NK-92 (cell line): ENCODE results near the gene TRAF6.

Experiments
- DNase-seq: peaks from one replicate; lab custom pipeline; 2025; ENCODE audit not compliant: unreplicated experiment; lab: John Stamatoyannopoulos, UW

The TRAF6 gene

GRCh38 chr11:36460220-36460619 lies 49.9 kb downstream of the TRAF6 start:
- DNase-seq = no peak

DNA sequence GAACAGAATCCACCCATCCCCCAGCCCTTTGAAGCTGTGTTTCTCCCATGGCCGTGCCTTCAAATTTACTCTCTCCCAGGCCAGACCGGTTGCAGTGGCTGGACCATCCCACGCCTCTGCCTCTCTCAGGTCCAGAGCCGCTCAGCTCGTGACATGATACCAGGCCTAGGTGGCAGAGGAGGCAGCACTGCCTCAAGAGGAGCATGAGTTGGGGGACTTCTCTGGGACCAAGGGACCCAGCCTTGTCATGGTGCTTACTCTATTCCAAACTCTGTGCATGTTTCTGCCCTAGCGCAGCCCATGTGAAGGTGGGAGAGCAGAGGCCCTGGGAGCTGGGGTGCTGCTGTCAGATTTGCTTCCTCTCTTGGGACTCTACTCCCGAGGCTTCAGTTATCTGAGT lies 51.0 kb downstream of the TRAF6 start:
- DNase-seq = no peak

DNA sequence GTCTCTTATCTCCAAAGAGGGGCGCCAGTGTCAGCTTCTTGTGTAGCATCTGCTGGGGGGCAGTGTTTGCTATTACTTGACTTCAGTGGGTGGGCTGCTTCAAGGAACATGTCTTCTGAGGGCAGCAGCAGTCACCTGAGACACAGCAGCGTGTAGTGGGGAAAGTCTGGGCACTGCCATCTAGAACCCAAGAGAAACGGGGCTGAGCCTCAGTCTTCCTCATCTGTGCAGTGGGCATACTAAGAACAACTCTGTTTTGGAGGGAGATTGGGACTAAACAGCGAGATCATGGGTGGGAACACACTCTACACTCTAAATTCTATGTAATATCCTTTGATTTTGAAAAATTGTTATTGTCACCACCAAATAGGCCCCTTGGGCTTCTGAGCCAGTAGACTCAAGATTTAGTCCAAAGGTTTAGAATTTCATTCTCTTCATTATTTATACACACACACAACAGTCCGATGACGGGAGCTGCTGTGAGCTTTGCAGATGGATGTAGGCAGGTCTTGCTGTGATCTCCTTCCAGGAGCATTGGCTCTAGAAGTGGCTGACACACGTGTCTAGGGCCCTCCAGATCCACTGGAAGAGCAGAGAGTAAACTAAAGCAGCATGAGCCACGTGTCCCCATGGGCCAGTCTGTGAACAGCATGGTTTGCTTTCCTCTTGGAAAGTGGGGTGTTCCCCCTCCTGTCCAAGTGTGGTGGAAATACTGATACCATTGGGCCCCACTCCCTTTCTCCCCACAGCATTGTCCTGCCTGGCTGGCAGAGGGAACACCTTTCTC lies 51.8 kb downstream of the TRAF6 start:
- DNase-seq = no peak

DNA sequence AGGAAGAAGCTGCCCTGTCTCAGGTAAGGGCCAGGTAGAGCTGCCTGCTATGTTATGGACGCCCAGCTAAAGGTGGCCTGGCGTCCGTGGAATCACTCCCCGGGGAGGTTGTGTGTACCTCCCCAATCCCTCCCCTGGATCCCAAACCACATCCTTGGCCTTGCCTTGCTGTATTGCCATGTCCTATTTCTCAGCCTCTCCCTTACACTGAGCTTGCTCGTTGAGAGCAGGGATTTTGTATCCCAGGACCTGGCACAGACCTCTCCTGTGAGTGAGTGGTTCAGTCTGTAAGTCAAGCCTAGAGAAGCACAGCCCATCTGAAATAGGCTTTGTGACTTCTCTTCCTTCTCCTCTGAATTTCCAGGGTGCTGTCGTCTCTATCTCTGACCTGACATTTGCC lies 53.9 kb downstream of the TRAF6 start:
- no peak for DNase-seq

GRCh38 chr11:36455658-36456111 lies 54.4 kb downstream of the TRAF6 start:
- DNase-seq = no peak

DNA sequence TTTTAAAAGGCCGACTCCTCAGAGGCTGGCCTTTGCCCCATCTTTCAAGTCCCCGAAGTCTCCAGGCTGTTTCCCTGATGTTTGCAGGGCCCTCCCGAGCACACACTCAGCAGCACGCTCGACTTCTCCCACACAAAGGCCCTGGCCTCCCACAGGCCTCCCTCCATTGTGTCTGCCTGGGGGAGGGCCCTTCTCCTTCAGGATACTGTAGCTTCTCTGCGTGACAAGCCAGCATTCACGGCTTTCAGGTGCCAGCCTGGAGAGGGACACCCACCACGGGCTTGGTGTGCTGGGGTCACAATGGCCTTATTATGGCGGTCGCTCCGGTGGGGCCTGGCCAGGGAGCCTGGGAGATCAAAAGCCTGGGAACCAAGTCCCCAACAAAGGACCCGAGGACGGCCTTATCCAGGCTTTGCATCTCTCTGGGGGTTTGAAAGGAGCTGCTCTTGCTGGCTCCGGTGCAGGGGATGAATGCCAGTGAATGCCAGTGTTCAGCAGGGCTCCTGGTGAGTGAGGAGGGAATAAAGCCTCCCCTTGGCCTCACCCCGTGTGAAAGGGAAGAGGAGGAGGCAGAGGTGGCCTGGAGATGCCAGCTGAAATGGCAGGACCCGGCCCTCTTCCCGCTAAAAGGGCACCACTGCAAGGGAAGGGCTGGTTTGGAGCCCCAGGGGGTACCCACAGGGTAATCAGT lies 55.0 kb downstream of the TRAF6 start:
- DNase-seq = no peak

GRCh38 chr11:36454551-36454940 lies 55.5 kb downstream of the TRAF6 start:
- no peak for DNase-seq

GRCh38 chr11:36453678-36454077 lies 56.4 kb downstream of the TRAF6 start:
- DNase-seq = no peak

DNA sequence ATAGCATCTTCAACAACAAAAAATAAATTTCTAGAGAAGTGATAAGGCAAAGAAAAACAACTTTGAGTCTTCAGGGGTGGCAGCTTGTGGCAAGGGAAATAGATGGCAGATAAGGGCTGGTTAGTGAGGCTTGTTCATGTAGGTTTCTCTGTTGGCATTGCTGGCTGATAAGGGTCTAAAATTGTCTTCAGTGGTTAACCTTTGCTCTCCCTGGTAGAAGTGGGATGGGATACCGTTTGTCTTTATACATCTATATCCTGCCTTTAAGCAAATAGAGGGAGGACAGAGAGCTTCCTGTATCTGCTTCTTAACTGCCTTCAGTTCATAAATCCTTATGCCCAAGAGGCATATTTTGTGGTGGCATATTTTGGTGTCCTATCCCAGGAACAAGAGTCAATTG lies 57.1 kb downstream of the TRAF6 start:
- DNase-seq = no peak

DNA sequence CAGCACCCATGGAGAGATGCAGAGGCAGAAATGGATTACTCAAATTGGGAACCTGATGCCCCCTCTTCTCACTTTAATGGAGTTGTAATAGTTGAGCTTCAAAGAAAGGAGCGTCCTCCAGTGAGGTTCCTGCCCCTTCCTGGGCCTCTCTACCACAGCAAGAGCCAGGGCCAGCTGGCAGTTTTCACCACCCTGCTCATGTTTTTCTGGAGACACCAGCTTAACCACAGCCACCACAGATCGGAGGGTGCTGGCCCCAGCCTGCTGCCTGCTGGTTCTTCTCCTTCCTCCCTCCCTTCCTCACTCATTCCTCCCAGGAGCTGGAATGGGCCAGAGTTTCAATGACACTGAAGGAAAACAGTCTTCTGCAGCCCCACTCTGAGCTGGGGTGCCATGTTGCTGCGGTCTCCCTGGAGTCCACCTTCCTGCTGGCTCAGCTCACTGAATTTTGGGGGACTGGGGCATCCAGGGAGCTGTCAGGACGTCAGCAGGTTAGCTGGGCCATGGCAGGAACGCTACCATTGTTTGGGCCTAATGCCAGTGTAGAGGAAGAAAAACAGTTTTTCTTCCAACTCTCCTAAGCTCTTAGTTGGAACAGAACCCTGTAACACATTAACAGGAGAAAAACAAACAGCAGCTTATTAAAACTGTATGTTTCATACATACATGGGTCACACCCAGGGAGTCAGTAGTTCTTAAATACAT lies 57.7 kb downstream of the TRAF6 start:
- no peak for DNase-seq

DNA sequence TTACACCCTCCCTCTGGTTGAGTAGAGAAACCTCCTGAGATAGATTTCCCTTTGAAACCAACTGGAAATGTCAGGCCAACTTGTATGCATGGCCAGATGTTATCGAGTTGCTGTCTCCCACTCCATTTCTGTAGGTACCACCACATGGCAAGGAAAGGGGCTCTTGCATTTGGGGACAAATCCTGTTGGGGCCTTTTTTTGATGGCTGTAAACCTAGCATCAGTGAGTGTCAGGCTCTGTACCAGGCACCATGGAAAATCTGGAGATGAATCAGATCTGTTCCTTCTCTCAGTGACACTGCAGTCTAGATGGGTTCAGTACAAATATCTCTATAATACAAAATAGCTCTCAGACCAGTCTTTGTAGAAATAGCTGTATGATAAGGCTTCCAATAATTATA lies 58.4 kb downstream of the TRAF6 start:
- DNase-seq = no peak

DNA sequence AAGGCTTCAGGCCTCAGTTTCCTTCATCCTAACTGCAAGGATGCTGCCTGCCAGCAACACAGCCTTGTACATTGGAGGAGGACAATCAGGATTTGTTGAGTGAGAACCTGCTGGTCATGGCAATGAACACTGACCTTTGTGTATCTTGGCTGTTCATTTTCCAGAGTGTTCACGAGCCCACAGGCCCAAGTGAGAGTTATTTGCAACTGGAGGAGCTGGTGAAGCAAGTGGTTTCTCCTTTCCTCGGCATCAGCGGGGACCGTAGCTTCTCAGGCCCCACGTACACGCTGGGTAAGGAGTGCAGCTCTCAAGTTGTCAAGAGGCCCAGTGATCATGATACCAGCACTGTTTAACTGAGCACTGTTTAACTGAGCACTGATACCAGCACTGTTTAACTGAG lies 59.0 kb downstream of the TRAF6 start:
- DNase-seq = no peak

DNA sequence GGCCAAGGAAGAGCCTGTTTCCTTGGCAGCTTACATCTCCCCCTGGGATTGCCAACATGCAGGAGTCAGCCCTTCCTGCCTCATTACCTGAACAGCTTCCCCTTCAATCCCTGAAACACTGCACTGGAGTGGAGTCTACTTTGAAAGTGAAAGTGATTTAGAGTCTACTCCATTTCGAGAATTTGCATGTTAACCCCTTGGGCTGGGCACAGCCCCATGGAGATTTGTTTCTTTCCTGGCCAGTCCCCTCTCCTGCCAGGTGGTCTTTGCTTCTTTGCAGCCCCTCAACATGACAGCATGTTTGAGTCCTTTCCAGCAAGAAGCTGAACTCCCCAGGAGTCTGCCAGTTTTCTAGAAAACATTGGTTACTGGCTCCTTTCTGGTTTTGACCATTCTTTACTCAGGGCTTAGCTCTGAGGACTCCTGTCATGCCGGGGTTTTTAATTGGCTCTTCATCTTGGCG lies 59.9 kb downstream of the TRAF6 start:
- no peak for DNase-seq

- DNase-seq = no peak
These were observed 60.4 kb downstream of the TRAF6 start for GRCh38 chr11:36449561-36450096.

- no peak for DNase-seq
These were observed 62.1 kb downstream of the TRAF6 start for GRCh38 chr11:36447947-36448346.

DNA sequence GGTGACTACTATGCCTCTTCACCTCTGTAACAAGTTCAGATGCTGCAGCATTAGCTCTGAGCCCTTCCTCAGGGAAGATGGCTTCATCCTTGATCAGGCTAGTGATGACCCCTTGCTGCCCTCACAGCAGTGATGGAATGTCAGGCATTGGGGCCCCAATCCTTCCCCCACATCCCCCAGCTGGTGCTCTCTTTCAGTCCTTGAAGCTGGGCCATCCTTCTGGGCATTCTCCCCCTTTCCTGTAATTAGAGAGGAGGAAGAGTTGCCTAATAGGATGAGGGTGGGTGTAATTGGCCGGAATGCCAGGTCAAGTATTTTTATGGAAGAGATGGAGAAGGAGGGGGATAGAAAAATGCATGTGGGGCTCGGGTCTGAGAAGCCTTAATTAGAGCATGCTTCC lies 62.6 kb downstream of the TRAF6 start:
- no peak for DNase-seq

GRCh38 chr11:36446135-36446534 lies 63.9 kb downstream of the TRAF6 start:
- DNase-seq = no peak

DNA sequence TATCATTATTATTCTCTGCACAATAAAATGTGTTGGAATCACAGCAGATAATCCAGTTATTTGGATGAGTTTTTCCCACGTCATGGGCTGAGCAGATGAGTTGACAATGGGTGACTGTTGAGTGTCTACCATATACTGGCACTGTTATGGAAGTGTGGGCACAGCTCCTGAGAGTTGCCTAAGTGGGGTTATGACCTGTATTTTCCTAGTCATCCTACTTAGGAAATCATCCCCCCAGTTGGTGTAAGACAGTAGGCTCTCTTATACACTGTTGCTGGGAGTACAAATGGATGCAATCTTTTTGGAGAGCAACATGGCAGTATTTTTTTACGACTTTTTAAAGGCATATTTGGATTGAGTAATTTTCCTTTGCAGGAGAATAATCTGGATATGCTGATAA lies 66.4 kb downstream of the TRAF6 start:
- no peak for DNase-seq

GRCh38 chr11:36441610-36442208 lies 68.4 kb downstream of the TRAF6 start:
- DNase-seq = no peak

- DNase-seq = no peak
These were observed 71.9 kb downstream of the TRAF6 start for GRCh38 chr11:36438126-36438525.

DNA sequence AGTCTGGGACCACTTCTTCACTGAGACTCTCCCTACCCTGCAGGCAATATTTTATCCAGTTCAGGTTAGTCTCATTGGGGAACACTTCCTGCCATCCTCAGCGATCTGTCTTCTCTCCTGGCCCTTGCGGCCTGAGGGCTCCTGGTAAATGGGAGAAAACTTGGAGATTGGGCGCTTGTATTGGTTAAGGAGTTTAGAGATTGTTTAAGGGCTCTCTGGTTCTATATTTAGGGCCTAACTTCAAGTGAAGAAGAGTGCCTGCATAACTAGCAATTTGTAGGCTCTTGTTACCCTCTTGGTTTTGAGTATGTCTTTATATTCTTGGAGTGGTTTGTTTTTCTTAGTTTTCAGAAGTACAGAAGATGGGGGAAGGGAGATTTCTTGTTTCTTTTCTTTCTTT lies 72.7 kb downstream of the TRAF6 start:
- no peak for DNase-seq
